ENCODE results near the gene IFNL3.
A peak's percentile ranks its signal among the peaks of the same experiment; 100 is the strongest.

Gene IFNL3

GRCh38 chr19:39264306-39265290 lies 19.8 kb upstream of the IFNL3 start:
- Histone ChIP-seq H2AFZ (ENCODE audit: low read depth, low read length) (peak overlapping the region; percentile 37), H3K4me3 (ENCODE audit: low read length) (no peak overlapping the region), H3K9me3 (ENCODE audit: low read length) (no peaks in the 10 kb centered on the region), H3K36me3 (ENCODE audit: insufficient read depth, low read length) (no peaks in the 10 kb centered on the region), H3K27me3 (ENCODE audit: insufficient read depth, low read length) (peaks cover 47% of the 10 kb centered on the region), H3K4me1 (ENCODE audit: insufficient read depth, low read length) (no peaks in the 10 kb centered on the region)

- no peaks in the 10 kb centered on the region for H3K4me1 ChIP-seq (ENCODE audit: insufficient read depth, low read length)
- H3K9me3 ChIP-seq (ENCODE audit: low read length): no peaks in the 10 kb centered on the region
- no peaks in the 10 kb centered on the region for H3K36me3 ChIP-seq (ENCODE audit: insufficient read depth, low read length)
- H3K4me3 ChIP-seq (ENCODE audit: low read length): no peak overlapping the region
- no peak overlapping the region for H2AFZ ChIP-seq (ENCODE audit: low read depth, low read length)
- H3K27me3 ChIP-seq (ENCODE audit: insufficient read depth, low read length): peaks cover 47% of the 10 kb centered on the region
These were observed 19.1 kb upstream of the IFNL3 start for GRCh38 chr19:39263912-39264305.

GRCh38 chr19:39262496-39262895 lies 17.7 kb upstream of the IFNL3 start:
- H2AFZ ChIP-seq (ENCODE audit: low read depth, low read length): no peak overlapping the region
- peaks cover 4% of the 10 kb centered on the region for H3K4me1 ChIP-seq (ENCODE audit: insufficient read depth, low read length)
- peaks cover 44% of the 10 kb centered on the region for H3K27me3 ChIP-seq (ENCODE audit: insufficient read depth, low read length)
- no peaks in the 10 kb centered on the region for H3K36me3 ChIP-seq (ENCODE audit: insufficient read depth, low read length)
- no peaks in the 10 kb centered on the region for H3K9me3 ChIP-seq (ENCODE audit: low read length)
- H3K4me3 ChIP-seq (ENCODE audit: low read length): no peak overlapping the region

- H3K27me3 ChIP-seq (ENCODE audit: insufficient read depth, low read length): peaks cover 44% of the 10 kb centered on the region
- H3K36me3 ChIP-seq (ENCODE audit: insufficient read depth, low read length): no peaks in the 10 kb centered on the region
- H2AFZ ChIP-seq (ENCODE audit: low read depth, low read length): no peak overlapping the region
- H3K4me1 ChIP-seq (ENCODE audit: insufficient read depth, low read length): peaks cover 4% of the 10 kb centered on the region
- H3K9me3 ChIP-seq (ENCODE audit: low read length): no peaks in the 10 kb centered on the region
- no peak overlapping the region for H3K4me3 ChIP-seq (ENCODE audit: low read length)
These were observed 16.9 kb upstream of the IFNL3 start for GRCh38 chr19:39261704-39262103.

GRCh38 chr19:39257227-39257626 lies 12.4 kb upstream of the IFNL3 start:
- Histone ChIP-seq H3K36me3 (ENCODE audit: insufficient read depth, low read length) (no peaks in the 10 kb centered on the region), H3K27me3 (ENCODE audit: insufficient read depth, low read length) (peaks cover 29% of the 10 kb centered on the region), H3K4me1 (ENCODE audit: insufficient read depth, low read length) (peaks cover 4% of the 10 kb centered on the region), H3K9me3 (ENCODE audit: low read length) (no peaks in the 10 kb centered on the region), H3K4me3 (ENCODE audit: low read length) (no peak overlapping the region), H2AFZ (ENCODE audit: low read depth, low read length) (no peak overlapping the region)

- Histone ChIP-seq H3K9me3 (ENCODE audit: low read length) (no peaks in the 10 kb centered on the region), H2AFZ (ENCODE audit: low read depth, low read length) (no peak overlapping the region), H3K4me1 (ENCODE audit: insufficient read depth, low read length) (peaks cover 4% of the 10 kb centered on the region), H3K4me3 (ENCODE audit: low read length) (no peak overlapping the region), H3K36me3 (ENCODE audit: insufficient read depth, low read length) (no peaks in the 10 kb centered on the region), H3K27me3 (ENCODE audit: insufficient read depth, low read length) (peaks cover 36% of the 10 kb centered on the region)
These were observed 9.9 kb upstream of the IFNL3 start for GRCh38 chr19:39254531-39255345.

GRCh38 chr19:39253374-39254149 lies 8.8 kb upstream of the IFNL3 start:
- Histone ChIP-seq H3K36me3 (ENCODE audit: insufficient read depth, low read length) (no peaks in the 10 kb centered on the region), H3K9me3 (ENCODE audit: low read length) (no peaks in the 10 kb centered on the region), H3K4me3 (ENCODE audit: low read length) (no peak overlapping the region), H2AFZ (ENCODE audit: low read depth, low read length) (no peak overlapping the region), H3K27me3 (ENCODE audit: insufficient read depth, low read length) (peaks cover 48% of the 10 kb centered on the region), H3K4me1 (ENCODE audit: insufficient read depth, low read length) (peaks cover 3% of the 10 kb centered on the region)

GRCh38 chr19:39252458-39252857 lies 7.7 kb upstream of the IFNL3 start:
- no peaks in the 10 kb centered on the region for H3K9me3 ChIP-seq (ENCODE audit: low read length)
- no peaks in the 10 kb centered on the region for H3K36me3 ChIP-seq (ENCODE audit: insufficient read depth, low read length)
- H3K27me3 ChIP-seq (ENCODE audit: insufficient read depth, low read length): peaks cover 59% of the 10 kb centered on the region
- no peak overlapping the region for H2AFZ ChIP-seq (ENCODE audit: low read depth, low read length)
- H3K4me3 ChIP-seq (ENCODE audit: low read length): no peak overlapping the region
- H3K4me1 ChIP-seq (ENCODE audit: insufficient read depth, low read length): no peaks in the 10 kb centered on the region

GRCh38 chr19:39251846-39252245 lies 7.0 kb upstream of the IFNL3 start:
- Histone ChIP-seq H2AFZ (ENCODE audit: low read depth, low read length) (no peak overlapping the region), H3K9me3 (ENCODE audit: low read length) (peaks cover 1% of the 10 kb centered on the region), H3K4me1 (ENCODE audit: insufficient read depth, low read length) (no peaks in the 10 kb centered on the region), H3K36me3 (ENCODE audit: insufficient read depth, low read length) (no peaks in the 10 kb centered on the region), H3K27me3 (ENCODE audit: insufficient read depth, low read length) (peaks cover 65% of the 10 kb centered on the region), H3K4me3 (ENCODE audit: low read length) (no peak overlapping the region)

GRCh38 chr19:39251081-39251480 lies 6.3 kb upstream of the IFNL3 start:
- peaks cover 1% of the 10 kb centered on the region for H3K9me3 ChIP-seq (ENCODE audit: low read length)
- no peaks in the 10 kb centered on the region for H3K36me3 ChIP-seq (ENCODE audit: insufficient read depth, low read length)
- no peaks in the 10 kb centered on the region for H3K4me1 ChIP-seq (ENCODE audit: insufficient read depth, low read length)
- no peak overlapping the region for H3K4me3 ChIP-seq (ENCODE audit: low read length)
- H3K27me3 ChIP-seq (ENCODE audit: insufficient read depth, low read length): peaks cover 66% of the 10 kb centered on the region
- no peak overlapping the region for H2AFZ ChIP-seq (ENCODE audit: low read depth, low read length)

- H3K4me3 ChIP-seq (ENCODE audit: low read length): no peak within 1 kb of the TSS
- H3K27me3 ChIP-seq (ENCODE audit: insufficient read depth, low read length): peaks cover 60% of the 10 kb centered on the region
- H2AFZ ChIP-seq (ENCODE audit: low read depth, low read length): peak within 1 kb of the TSS; percentile 57
- H3K4me1 ChIP-seq (ENCODE audit: insufficient read depth, low read length): no peaks in the 10 kb centered on the region
- peaks cover 1% of the 10 kb centered on the region for H3K9me3 ChIP-seq (ENCODE audit: low read length)
- no peaks in the 10 kb centered on the region for H3K36me3 ChIP-seq (ENCODE audit: insufficient read depth, low read length)
These were observed 4.0 kb upstream of the IFNL3 start, which contains the start of gene IFNL4 for GRCh38 chr19:39248806-39249205. Gene IFNL4, minus strand, starts transcription at chr19:39248856.

- H2AFZ ChIP-seq (ENCODE audit: low read depth, low read length): peak overlapping the region; percentile 57
- no peak overlapping the region for H3K4me3 ChIP-seq (ENCODE audit: low read length)
- H3K36me3 ChIP-seq (ENCODE audit: insufficient read depth, low read length): no peaks in the 10 kb centered on the region
- H3K27me3 ChIP-seq (ENCODE audit: insufficient read depth, low read length): peaks cover 53% of the 10 kb centered on the region
- H3K9me3 ChIP-seq (ENCODE audit: low read length): peaks cover 1% of the 10 kb centered on the region
- H3K4me1 ChIP-seq (ENCODE audit: insufficient read depth, low read length): no peaks in the 10 kb centered on the region
These were observed 3.2 kb upstream of the IFNL3 start for GRCh38 chr19:39247701-39248664.

Measured in neuron (in vitro differentiated cells).